ENCODE data around the gene CHCHD1. TPM values are rescaled to one million over a fixed set of nuclear protein-coding genes. Genes with fewer than 3 reads are reported as not detected.
"Not testable (repeated sequence)": the region's sequence is repeated elsewhere in the genome, so short reads cannot be mapped to it uniquely, and the experiment has no call there.

CHCHD1 gene
- total RNA-seq, 1 donor from 2014 or later = 31.9 TPM

- intact Hi-C loops (cut with micrococcal nuclease) = no loop called here
Observed at GRCh38 chr10:73768881-73769280, 13.0 kb upstream of the CHCHD1 start.

DNA sequence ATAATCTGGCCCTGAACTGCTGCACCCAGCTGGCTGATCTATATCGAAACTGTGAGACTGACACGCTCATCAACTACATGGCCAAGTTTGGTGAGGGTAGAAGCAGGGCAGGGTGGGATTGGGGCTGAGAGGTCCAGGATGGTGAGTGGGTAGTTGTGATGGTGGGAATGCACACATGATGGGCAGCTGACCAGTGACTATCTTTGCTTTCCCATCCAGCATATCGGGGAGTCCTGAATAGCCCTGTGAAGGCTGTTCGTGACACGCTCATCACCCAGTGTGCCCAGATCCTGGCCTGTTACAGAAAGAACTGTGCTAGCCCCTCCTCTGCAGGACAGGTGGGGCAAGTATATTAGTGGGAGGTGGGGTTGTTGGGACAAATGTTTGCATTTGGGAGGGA, 12.5 kb upstream of the CHCHD1 start:
- intact Hi-C loops (cut with micrococcal nuclease) = no loop called here

- intact Hi-C loops (cut with micrococcal nuclease) = loop anchor here (1.0 to 5.0 kb wide), 7 partner anchors 10 to 520 kb away; partner anchors contain the start of genes MRPS16, NDST2, SEC24C and ZSWIM8
Observed at GRCh38 chr10:73771722-73772280, 10.0 kb upstream of the CHCHD1 start.

- intact Hi-C loops (cut with micrococcal nuclease) = loop anchor here (1.0 to 5.0 kb wide), 7 partner anchors 9 to 520 kb away; partner anchors contain the start of genes MRPS16, NDST2, SEC24C and ZSWIM8
Observed at GRCh38 chr10:73772281-73773151, 9.3 kb upstream of the CHCHD1 start.

DNA sequence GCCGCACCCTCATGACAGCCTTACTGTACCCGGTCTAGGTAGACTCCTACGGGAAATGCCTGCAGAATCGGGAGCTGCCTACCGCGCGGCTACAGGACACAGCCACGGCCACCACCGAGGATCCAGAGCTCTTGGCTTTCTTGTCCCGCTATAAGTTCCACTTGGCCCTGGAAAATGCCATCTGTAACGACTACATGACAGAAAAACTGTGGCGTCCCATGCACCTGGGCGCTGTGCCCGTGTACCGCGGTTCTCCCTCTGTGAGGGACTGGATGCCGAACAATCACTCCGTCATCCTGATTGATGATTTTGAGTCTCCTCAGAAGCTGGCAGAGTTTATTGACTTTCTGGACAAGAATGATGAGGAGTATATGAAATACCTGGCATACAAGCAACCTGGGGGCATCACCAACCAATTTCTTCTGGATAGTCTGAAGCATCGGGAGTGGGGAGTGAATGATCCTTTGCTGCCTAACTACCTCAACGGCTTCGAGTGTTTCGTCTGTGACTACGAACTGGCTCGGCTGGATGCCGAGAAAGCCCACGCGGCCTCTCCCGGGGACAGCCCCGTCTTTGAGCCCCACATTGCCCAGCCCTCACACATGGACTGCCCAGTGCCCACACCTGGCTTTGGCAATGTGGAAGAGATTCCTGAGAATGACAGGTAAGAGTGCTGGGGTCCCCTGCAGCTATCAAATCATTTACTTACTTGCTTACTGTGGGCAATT, 8.5 kb upstream of the CHCHD1 start:
- intact Hi-C loops (cut with micrococcal nuclease) = loop anchor here (5.0 kb wide), 2 partner anchors 39 to 521 kb away; partner anchors contain the start of genes MRPS16 and NDST2

GRCh38 chr10:73774637-73775036, 7.2 kb upstream of the CHCHD1 start:
- intact Hi-C loops (cut with micrococcal nuclease) = loop anchor here (5.0 kb wide), 2 partner anchors 38 to 522 kb away; partner anchors contain the start of genes MRPS16 and NDST2

DNA sequence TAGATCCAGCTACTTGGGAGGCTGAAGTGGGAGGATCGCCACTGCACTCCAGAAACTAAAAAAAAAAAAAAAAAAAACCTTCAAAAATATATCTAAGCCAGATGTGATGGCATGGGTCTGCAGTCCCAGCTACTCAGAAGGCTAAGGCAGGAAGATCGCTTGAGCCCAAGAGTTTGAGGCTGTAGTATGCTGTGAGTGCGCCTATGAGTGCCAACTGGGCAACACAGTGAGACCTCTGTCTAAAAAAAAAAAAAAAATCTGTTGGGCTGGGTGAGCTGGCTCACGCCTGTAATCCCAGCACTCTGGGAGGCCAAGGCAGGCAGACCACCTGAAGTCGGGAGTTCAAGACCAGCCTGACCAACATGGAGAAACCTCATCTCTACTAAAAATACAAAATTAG, 2.8 kb upstream of the CHCHD1 start:
- intact Hi-C loops (cut with micrococcal nuclease) = no loop called here

DNA sequence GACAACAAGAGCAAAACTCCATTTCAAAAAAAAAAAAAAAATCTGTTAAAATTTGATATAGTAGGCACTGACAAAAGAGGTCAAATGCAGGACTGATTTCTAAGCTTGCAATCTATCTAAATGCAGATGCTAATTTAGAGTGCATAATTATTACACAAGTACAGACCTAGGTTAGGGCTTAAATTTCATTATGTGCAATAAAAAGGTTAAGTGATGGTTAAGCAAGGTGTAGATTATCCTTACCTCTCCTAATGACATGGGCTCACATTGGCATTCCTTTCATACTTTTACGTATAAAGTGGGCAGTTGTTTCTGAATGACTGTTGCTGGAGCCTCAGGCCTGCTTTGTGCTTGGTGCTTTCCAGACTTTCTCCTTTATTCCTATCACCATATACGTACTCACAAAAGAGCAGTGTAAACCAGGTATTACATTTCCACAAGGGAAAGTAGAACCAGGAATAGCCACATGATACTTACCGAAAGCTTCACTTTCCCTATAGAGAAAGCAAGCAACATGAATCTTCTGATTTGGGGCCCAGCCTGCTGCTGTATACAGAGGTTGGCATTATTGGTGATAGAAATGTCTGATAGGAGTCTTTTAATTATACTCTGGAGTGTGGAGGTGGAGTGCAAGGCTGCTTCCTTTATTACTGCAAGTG, 2.2 kb upstream of the CHCHD1 start:
- intact Hi-C loops (cut with micrococcal nuclease) = no loop called here

DNA sequence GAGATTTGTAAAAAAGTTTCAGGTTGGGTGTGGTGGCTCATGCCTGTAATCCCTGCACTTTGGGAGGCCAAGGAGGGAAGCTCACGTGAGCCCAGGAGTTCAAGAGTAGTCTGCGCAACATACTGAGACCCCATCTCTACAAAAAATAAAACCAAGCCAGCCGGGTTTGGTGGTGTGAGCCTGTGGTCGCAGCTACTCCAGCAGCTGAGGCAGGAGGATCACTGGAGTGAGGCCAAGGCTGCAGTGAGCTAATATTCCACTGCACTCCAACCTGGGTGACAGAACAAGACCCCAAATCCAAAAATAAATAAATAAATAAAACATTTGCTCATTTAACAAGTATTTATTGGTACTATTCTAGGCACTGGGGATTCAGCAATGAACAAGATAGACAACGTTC, 1.5 kb upstream of the CHCHD1 start:
- intact Hi-C loops (cut with micrococcal nuclease) = no loop called here

GRCh38 chr10:73780966-73781365, 882 bp upstream of the CHCHD1 start:
- intact Hi-C loops (cut with micrococcal nuclease) = loop anchor here (1.0 kb wide), 1 partner anchor 9 kb away; a partner anchor contains a TSS

- intact Hi-C loops (cut with micrococcal nuclease) = loop anchor here (1.0 kb wide), 1 partner anchor 9 kb away; a partner anchor contains a TSS
Observed at GRCh38 chr10:73781548-73781878, 335 bp upstream of the CHCHD1 start.

- intact Hi-C loops (cut with micrococcal nuclease) = no loop called here
Observed at GRCh38 chr10:73782749-73783085, 869 bp downstream of the CHCHD1 start.

GRCh38 chr10:73785211-73785720, 3.4 kb downstream of the CHCHD1 start, which contains the start of gene ZSWIM8:
Gene ZSWIM8, plus strand, starts transcription at chr10:73785606. Its CDS starts 273 bp downstream, at chr10:73785879.
- intact Hi-C loops (cut with micrococcal nuclease) = loop anchor here (1.0 kb wide), 3 partner anchors 13 to 41 kb away; partner anchors contain the start of genes NDST2 and SEC24C

GRCh38 chr10:73785721-73786511, 4.1 kb downstream of the CHCHD1 start:
- intact Hi-C loops (cut with micrococcal nuclease) = loop anchor here (1.0 kb wide), 3 partner anchors 14 to 42 kb away; partner anchors contain the start of genes NDST2 and SEC24C

GRCh38 chr10:73786512-73786885, 4.7 kb downstream of the CHCHD1 start:
- intact Hi-C loops (cut with micrococcal nuclease) = no loop called here

GRCh38 chr10:73787031-73787800, 5.4 kb downstream of the CHCHD1 start:
- intact Hi-C loops (cut with micrococcal nuclease) = not testable (repeated sequence)

DNA sequence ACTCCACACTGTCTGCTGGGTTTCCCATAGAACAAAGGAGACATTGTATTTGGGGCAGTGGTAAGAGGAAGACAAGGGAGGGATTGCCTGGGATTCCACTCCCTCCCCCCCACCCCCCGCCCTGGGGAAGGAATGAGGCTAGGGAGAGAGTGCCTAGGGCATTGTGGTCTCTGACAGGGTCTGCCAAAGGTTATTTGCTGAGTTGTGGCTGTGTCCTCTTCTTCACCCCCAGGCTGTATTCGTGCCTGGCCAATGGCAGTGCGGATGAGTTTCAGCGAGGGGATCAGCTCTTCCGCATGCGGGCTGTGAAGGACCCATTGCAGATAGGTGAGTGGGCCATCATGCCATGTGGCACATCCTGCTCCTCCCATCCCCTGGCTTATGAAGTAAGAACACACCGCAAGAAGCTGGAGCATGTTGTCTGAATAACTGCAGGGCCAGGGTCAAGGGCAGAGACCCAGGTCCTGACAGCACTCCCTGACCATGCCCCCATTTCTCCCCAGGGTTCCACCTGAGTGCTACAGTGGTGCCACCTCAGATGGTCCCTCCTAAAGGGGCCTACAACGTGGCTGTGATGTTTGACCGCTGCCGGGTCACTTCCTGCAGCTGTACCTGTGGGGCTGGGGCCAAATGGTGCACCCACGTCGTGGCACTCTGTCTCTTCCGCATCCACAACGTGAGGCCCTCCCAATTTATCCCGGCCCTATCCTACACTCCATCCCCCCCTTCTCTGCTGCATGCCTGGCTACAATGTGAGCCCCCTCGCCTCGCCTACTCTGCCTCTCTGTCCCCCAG, 7.2 kb downstream of the CHCHD1 start:
- intact Hi-C loops (cut with micrococcal nuclease) = no loop called here

GRCh38 chr10:73789659-73790055, 7.8 kb downstream of the CHCHD1 start:
- intact Hi-C loops (cut with micrococcal nuclease) = no loop called here
